Measurements from ENCODE around the gene NRAP. TPM values are rescaled to one million over a fixed set of nuclear protein-coding genes. Genes with fewer than 3 reads are reported as not detected.
"Not testable (repeated sequence)": the region's sequence is repeated elsewhere in the genome, so short reads cannot be mapped to it uniquely, and the experiment has no call there.

Gene NRAP
- polyA plus RNA-seq, 10 donors = 8.8 to 45.2 (median 15.9) TPM

- no peak for DNase-seq
Observed at GRCh38 chr10:113681533-113682470, 18.0 kb upstream of the NRAP start.

GRCh38 chr10:113680190-113681111 is 16.6 kb upstream of the NRAP start:
- peak; percentile 36 to 90 (median 57) for DNase-seq

- DNase-seq = peak; percentile 69 to 95 (median 83)
Observed at GRCh38 chr10:113679463-113680189, 15.8 kb upstream of the NRAP start, which contains the start of gene CASP7. Gene CASP7 (plus strand): TSS chr10:113679912. CDS start chr10:113697494, 17,582 bp downstream.

GRCh38 chr10:113666682-113667252 is 2.9 kb upstream of the NRAP start:
- no peak for DNase-seq

GRCh38 chr10:113665806-113666354 is 2.0 kb upstream of the NRAP start:
- DNase-seq = peak; percentile 10 to 57 (median 22)

- no peak for DNase-seq
Observed at GRCh38 chr10:113665352-113665751, 1.5 kb upstream of the NRAP start.

- DNase-seq = no peak
Observed at GRCh38 chr10:113663142-113663541, 699 bp downstream of the NRAP start.

GRCh38 chr10:113661332-113661731 is 2.5 kb downstream of the NRAP start:
- no peak for DNase-seq

- DNase-seq = no peak
Observed at GRCh38 chr10:113657544-113657943, 6.3 kb downstream of the NRAP start.

- no peak for DNase-seq
Observed at GRCh38 chr10:113656896-113657295, 6.9 kb downstream of the NRAP start.

- DNase-seq = not testable (repeated sequence)
Observed at GRCh38 chr10:113652456-113652855, 11.4 kb downstream of the NRAP start.

GRCh38 chr10:113651898-113652297 is 11.9 kb downstream of the NRAP start:
- no peak for DNase-seq

- DNase-seq = no peak
Observed at GRCh38 chr10:113651021-113651420, 12.8 kb downstream of the NRAP start.

- no peak for DNase-seq
Observed at GRCh38 chr10:113650172-113650571, 13.7 kb downstream of the NRAP start.

GRCh38 chr10:113648478-113648877 is 15.4 kb downstream of the NRAP start:
- DNase-seq = peak in 1 of 3 donors; percentile 13

GRCh38 chr10:113647812-113648211 is 16.0 kb downstream of the NRAP start:
- DNase-seq = no peak

GRCh38 chr10:113646336-113647201 is 17.3 kb downstream of the NRAP start:
- no peak for DNase-seq

- no peak for DNase-seq
Observed at GRCh38 chr10:113644185-113645120, 19.4 kb downstream of the NRAP start.

- DNase-seq = no peak
Observed at GRCh38 chr10:113643183-113643582, 20.7 kb downstream of the NRAP start.

Measured in muscle of back (tissue), 11 donors.